T-cell (primary cell): ENCODE measurements around the gene MMUT. TPM values are rescaled to one million over a fixed set of nuclear protein-coding genes. Genes with fewer than 3 reads are reported as not detected.

Experiments
- total RNA-seq, 35 experiments: library from RNA in 6 of 35; stranded (reverse) in 6 of 35; fragments of 120-200 nt in 1 of 35; gene quantifications; one replicate each; pipeline versions ENCODE4 v1.2.1 to v1.2.4 and lab custom pipeline; 2013 to 2026

Gene MMUT
- total RNA-seq, 5 donors from 2014 or later (not counting 1 experiment from before 2014, with no cell fraction given), result 6.4 to 14.0 (median 10.5) TPM

Other genes with a start within 250 kb of the MMUT start
- gene CENPQ, start 117 bp upstream of the MMUT start, total RNA-seq, result 1 to 10 TPM; 1.5 to 4.4 (median 3.8) TPM
- gene GLYATL3, start 36.7 kb upstream of the MMUT start, total RNA-seq, result not detected
- gene C6orf141, start 87.4 kb upstream of the MMUT start, total RNA-seq, result not detected
- under 1 TPM in 3 of 5 donors, not detected in 2; 0.44 to 0.66 (median 0.51) TPM for gene RHAG, start 173.6 kb upstream of the MMUT start, total RNA-seq